Measurements from ENCODE around the gene CAMK1G.

DNA sequence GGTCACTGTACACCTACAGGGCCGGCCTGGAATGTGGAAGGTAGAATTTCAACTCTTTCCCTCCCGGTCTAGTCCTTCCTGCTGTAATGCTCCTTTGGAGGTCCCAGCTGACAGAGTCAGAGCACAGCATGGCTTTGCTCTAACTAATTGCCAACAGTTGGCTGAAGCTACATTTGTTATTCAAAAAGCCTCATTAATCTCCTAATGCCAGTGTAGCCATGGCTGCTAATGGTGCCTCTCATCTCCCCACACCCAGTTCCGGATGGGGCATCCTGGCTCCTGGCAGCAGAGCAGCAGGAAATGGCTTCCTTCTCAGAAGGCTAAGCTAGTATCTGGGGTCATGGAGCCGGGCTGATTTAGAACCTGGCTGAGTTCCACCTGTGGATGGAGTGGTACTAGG is 18.7 kb upstream of the CAMK1G start:
- TF ChIP-seq, protein P1, sequence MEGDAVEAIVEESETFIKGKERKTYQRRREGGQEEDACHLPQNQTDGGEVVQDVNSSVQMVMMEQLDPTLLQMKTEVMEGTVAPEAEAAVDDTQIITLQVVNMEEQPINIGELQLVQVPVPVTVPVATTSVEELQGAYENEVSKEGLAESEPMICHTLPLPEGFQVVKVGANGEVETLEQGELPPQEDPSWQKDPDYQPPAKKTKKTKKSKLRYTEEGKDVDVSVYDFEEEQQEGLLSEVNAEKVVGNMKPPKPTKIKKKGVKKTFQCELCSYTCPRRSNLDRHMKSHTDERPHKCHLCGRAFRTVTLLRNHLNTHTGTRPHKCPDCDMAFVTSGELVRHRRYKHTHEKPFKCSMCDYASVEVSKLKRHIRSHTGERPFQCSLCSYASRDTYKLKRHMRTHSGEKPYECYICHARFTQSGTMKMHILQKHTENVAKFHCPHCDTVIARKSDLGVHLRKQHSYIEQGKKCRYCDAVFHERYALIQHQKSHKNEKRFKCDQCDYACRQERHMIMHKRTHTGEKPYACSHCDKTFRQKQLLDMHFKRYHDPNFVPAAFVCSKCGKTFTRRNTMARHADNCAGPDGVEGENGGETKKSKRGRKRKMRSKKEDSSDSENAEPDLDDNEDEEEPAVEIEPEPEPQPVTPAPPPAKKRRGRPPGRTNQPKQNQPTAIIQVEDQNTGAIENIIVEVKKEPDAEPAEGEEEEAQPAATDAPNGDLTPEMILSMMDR (IDR thresholded peaks at IDR 0.05; ENCODE audit: extremely low read depth in 1 of 2, insufficient read depth in 1 of 2, low read depth in 1 of 2, low read length in 2 of 2) = no peak
- TF ChIP-seq POLR2A (IDR thresholded peaks at IDR 0.05; ENCODE audit: low read depth, low read length) (no peak), JUN (IDR thresholded peaks at IDR 0.05; ENCODE audit: borderline replicate concordance, insufficient read depth, insufficient read length, low read depth) (no peak), POLR2AphosphoS5 (IDR thresholded peaks at IDR 0.05; ENCODE audit: insufficient read depth, low read depth, low read length) (no peak), EZH2 (IDR thresholded peaks at IDR 0.05; ENCODE audit: borderline replicate concordance, low read depth, low read length, severe bottlenecking) (no peak), MYC (IDR thresholded peaks at IDR 0.05; ENCODE audit: low read depth, low read length) (no peak), MAX (IDR thresholded peaks at IDR 0.05; ENCODE audit: insufficient read depth, insufficient read length) (no peak)

Data from endothelial cell of umbilical vein (primary cell).